GM06990 (cell line): ENCODE data around the gene HOXD9.

Source experiments
- DNase-seq: peaks from one replicate; pipeline ENCODE4 v3.0.0-alpha.2; 2011; ENCODE audit not compliant: insufficient read length; ENCODE audit errors: extremely low read depth
- H3K27me3 ChIP-seq: replicated peaks from 2 replicates; pipeline ENCODE4 v1.6.0; 2011; ENCODE audit warnings: low read length; ENCODE audit not compliant: control insufficient read depth, insufficient read depth
- H3K36me3 ChIP-seq: 2 replicates; pipeline ENCODE4 v1.5.1; 2011; ENCODE audit warnings: low read length; ENCODE audit not compliant: control insufficient read depth, insufficient read depth
- H3K4me3 ChIP-seq: replicated peaks from 2 replicates; pipeline ENCODE4 v1.5.1; 2011; ENCODE audit warnings: low read depth, mild to moderate bottlenecking, control low read depth, low read length
- TF ChIP-seq, protein P1 (sequence below): IDR thresholded peaks from 2 replicates; pipeline ENCODE4 v1.5.1; 2011; ENCODE audit warnings: low read length, control low read depth, mild to moderate bottlenecking, inconsistent platforms; ENCODE audit not compliant: insufficient read depth, poor library complexity, severe bottlenecking

Gene HOXD9

DNA sequence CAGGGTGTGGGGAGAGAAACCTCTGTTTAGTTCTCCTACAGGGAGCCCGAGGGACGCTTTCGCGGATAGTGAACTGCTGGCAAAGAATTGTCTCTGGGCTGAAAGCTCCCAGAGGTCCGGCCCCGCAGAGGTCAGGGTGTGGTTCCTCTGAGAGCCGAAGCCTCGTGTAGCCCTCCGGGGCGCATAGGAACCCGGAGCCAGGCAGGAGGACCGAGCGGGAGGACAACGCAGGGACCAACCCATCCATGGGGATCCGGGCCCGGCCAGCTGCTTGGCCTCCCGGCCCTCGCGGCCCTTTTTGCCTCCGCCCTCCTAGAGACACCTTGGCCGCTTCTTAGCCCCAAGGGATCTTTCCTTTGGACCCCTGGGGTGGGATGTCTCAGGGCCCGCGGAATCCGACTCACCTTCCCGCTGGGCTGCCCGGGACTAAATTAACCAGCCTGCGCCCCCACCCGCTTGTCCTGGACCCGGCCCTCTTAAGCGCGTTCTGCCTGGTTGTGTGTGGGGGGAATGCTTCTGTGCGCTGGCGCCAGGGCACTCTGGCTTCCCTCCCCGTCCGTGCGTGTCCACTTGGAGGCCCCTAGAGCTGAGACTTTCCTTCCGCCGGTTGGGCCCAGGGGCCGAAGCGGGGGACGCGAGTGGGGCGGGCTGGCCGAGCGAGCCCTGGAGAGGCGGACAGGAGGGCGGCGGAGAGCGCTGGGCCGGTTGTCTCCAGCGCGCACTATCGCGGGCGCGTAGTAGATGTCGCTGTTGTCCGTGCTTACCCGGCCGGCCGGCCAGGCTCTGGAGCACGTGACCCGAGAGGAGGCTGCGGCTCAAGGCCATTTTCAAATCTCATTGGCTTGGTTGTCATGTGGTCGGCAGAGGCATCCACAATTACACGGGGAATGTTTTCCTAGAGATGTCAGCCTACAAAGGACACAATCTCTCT, 6.4 kb upstream of the HOXD9 start, which contains the start of gene HOXD10:
HOXD10 (plus strand) TSS at position 896 of the 931 bp plus-strand sequence. CDS start 56 bp downstream, outside the sequence.
- peaks cover 8% of the 10 kb centered on the region for H3K27me3 ChIP-seq
- H3K36me3 ChIP-seq, result no peaks in the 10 kb centered on the region
- TF ChIP-seq, protein P1, sequence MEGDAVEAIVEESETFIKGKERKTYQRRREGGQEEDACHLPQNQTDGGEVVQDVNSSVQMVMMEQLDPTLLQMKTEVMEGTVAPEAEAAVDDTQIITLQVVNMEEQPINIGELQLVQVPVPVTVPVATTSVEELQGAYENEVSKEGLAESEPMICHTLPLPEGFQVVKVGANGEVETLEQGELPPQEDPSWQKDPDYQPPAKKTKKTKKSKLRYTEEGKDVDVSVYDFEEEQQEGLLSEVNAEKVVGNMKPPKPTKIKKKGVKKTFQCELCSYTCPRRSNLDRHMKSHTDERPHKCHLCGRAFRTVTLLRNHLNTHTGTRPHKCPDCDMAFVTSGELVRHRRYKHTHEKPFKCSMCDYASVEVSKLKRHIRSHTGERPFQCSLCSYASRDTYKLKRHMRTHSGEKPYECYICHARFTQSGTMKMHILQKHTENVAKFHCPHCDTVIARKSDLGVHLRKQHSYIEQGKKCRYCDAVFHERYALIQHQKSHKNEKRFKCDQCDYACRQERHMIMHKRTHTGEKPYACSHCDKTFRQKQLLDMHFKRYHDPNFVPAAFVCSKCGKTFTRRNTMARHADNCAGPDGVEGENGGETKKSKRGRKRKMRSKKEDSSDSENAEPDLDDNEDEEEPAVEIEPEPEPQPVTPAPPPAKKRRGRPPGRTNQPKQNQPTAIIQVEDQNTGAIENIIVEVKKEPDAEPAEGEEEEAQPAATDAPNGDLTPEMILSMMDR, result no peak
- H3K4me3 ChIP-seq, result no peak within 1 kb of the TSS
- no peak for DNase-seq

DNA sequence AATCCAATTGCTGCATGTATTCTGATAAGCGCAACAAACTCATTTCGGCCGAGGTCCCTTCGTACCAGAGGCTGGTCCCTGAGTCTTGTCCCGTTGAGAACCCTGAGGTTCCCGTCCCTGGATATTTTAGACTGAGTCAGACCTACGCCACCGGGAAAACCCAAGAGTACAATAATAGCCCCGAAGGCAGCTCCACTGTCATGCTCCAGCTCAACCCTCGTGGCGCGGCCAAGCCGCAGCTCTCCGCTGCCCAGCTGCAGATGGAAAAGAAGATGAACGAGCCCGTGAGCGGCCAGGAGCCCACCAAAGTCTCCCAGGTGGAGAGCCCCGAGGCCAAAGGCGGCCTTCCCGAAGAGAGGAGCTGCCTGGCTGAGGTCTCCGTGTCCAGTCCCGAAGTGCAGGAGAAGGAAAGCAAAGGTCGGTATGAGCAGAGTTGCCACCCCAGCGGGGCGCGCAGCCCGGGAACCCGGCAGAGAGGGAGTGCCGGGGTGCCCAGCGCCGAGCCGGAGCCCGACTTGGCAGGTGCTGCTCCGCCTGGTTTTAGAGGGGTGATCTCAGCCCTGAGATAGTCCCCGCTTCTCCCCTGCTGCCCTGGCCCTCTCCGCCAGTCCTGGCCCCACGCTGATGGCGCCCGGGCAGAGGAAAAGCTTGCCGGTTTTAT, 5.2 kb upstream of the HOXD9 start:
- Histone ChIP-seq H3K4me3 (no peak overlapping the region), H3K27me3 (peaks cover 4% of the 10 kb centered on the region), H3K36me3 (no peaks in the 10 kb centered on the region)
- no peak for DNase-seq
- TF ChIP-seq, protein P1, result no peak

DNA sequence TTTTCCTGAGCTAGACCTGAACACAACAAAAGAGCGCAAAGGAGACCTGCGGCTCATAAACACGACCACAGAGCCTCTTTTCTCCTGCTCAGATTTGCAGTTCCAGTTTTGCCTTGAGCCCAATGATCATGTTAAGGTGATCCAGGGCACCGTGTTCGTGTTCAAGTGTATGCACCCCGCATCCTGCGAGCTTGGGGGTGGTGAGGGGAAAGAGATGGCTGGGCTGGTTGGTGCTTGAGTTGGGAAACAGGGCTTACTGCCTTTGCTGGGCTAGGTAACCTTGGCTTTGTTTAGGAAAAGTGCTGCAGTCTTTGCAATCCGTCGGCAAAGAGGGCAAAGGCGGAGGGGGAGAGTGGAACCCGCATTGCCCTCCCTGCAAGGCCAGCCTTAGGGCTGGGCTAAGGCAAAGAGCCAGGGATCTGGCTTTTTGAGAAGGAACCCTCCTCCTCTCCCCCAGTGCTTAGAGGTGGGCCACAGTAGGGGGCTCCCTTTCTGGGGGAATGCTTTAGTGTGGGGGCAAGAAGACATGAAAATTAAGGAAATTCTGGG, 4.6 kb upstream of the HOXD9 start:
- TF ChIP-seq, protein P1, result no peak
- no peak overlapping the region for H3K4me3 ChIP-seq
- peaks cover 4% of the 10 kb centered on the region for H3K27me3 ChIP-seq

DNA sequence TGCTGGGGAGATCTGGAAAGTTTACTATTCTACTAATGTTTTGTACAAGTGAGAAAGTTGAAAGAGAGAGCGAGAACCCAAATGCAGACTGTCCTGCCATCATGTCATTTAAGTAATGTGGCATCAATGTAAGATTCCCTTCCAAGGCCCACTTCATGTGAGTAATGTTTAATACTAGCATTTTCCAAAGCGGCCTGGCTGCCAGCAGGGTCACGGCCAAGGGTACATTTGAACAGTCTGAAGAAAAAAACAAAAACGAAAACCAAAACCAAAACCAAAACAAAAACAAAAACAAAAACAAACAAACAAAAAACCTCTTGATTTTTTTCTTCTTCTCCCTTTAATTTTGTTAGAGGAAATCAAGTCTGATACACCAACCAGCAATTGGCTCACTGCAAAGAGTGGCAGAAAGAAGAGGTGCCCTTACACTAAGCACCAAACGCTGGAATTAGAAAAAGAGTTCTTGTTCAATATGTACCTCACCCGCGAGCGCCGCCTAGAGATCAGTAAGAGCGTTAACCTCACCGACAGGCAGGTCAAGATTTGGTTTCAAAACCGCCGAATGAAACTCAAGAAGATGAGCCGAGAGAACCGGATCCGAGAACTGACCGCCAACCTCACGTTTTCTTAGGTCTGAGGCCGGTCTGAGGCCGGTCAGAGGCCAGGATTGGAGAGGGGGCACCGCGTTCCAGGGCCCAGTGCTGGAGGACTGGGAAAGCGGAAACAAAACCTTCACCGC, 3.7 kb upstream of the HOXD9 start:
- TF ChIP-seq, protein P1, result peak; percentile 72
- no peak for DNase-seq
- Histone ChIP-seq H3K36me3 (no peaks in the 10 kb centered on the region), H3K27me3 (peaks cover 4% of the 10 kb centered on the region), H3K4me3 (no peak overlapping the region)

More for the DNA sequence above, 4.6 kb upstream of the HOXD9 start:
- DNase-seq, result no peak
- H3K36me3 ChIP-seq, result no peaks in the 10 kb centered on the region

DNA sequence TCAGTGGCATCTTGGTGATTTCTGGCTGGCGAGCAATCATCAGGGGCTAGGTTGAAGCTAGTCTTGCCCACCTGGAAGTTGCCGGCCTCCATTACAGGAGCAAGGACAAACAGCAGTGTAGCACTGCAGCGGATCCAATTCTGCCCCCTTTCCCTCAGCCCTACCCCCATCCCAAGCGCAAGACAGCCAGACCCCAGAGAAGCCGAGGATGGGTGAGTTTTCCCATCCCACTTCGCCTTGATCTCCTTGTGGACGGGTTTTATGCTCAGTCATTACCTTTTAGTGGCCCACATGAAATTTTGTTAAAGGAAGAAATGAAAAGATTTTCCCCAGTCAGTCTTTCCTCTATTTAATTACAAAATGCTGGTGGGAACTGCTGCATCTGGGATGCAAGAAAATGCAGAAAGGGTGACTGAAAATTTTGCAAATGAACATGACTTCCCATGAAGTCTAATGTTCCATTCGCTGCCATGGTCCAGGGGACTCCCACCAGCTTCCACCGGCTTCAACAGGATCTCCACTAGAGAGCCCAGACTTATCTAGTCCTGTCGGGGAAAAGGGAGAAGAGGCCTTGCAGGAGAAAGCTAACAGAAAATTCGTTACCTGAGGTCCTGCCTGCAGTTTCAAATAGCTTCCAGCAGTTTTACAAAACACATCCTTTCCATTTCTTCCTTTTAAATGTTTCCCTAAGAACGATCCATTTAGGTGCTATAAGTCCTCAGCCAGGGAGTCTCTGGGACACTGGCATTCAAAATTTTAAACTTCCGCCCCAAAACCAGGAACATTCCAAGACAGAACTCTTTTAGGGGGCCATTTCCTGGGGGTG, 1.9 kb upstream of the HOXD9 start:
- no peak overlapping the region for H3K4me3 ChIP-seq
- no peaks in the 10 kb centered on the region for H3K36me3 ChIP-seq
- peaks cover 6% of the 10 kb centered on the region for H3K27me3 ChIP-seq
- TF ChIP-seq, protein P1, result no peak
- DNase-seq, result no peak
